Trophoblast cell (in vitro differentiated cells and primary cell): ENCODE results near the gene KCNK3.

ENCODE experiments used
- DNase-seq, 2 donors: peaks; one replicate each; pipeline ENCODE4 v3.0.0-alpha.2; 2016
- H2AFZ ChIP-seq: 2 replicates; pipeline ENCODE4 v1.6.1; 2013; ENCODE audit warnings: low read length, moderate library complexity, mild to moderate bottlenecking; ENCODE audit not compliant: insufficient read depth, poor library complexity
- H2AK5ac ChIP-seq: 2 replicates; pipeline ENCODE4 v1.6.1; 2013; ENCODE audit warnings: mild to moderate bottlenecking, low read length
- H2BK120ac ChIP-seq: 2 replicates; pipeline ENCODE4 v1.6.1; 2013; ENCODE audit warnings: low read length, mild to moderate bottlenecking, moderate library complexity; ENCODE audit not compliant: insufficient read depth, poor library complexity
- H2BK12ac ChIP-seq: 2 replicates; pipeline ENCODE4 v1.6.1; 2013; ENCODE audit warnings: mild to moderate bottlenecking, low read length, moderate library complexity
- H2BK5ac ChIP-seq: 2 replicates; pipeline ENCODE4 v1.6.1; 2013; ENCODE audit warnings: low read length, low read depth, moderate library complexity, mild to moderate bottlenecking; ENCODE audit not compliant: poor library complexity
- H3K14ac ChIP-seq: 2 replicates; pipeline ENCODE4 v1.6.1; 2013; ENCODE audit warnings: mild to moderate bottlenecking, low read length
- H3K18ac ChIP-seq: 2 replicates; pipeline ENCODE4 v1.6.1; 2013; ENCODE audit warnings: mild to moderate bottlenecking, low read length
- H3K23ac ChIP-seq: 2 replicates; pipeline ENCODE4 v1.6.1; 2013; ENCODE audit warnings: low read length
- H3K27ac ChIP-seq: 2 replicates; pipeline ENCODE4 v1.5.1; 2013; ENCODE audit warnings: low read depth, mild to moderate bottlenecking, inconsistent platforms, low read length, moderate library complexity
- H3K27me3 ChIP-seq: 2 replicates; pipeline ENCODE4 v1.6.1; 2013; ENCODE audit warnings: inconsistent platforms, mild to moderate bottlenecking, low read length, moderate library complexity; ENCODE audit not compliant: insufficient read depth
- H3K36me3 ChIP-seq, 2 experiments: 1 replicate in 1 of 2; 2 replicates in 1 of 2; pipeline ENCODE4 v1.6.1; 2013; ENCODE audit warnings: low read length in 2 of 2, mild to moderate bottlenecking in 2 of 2, moderate library complexity in 1 of 2; ENCODE audit not compliant: insufficient read depth in 2 of 2, control insufficient read depth in 1 of 2
- H3K4ac ChIP-seq: 2 replicates; pipeline ENCODE4 v1.6.1; 2013; ENCODE audit warnings: low read depth, mild to moderate bottlenecking, low read length, moderate library complexity
- H3K4me1 ChIP-seq, 2 experiments: 1 replicate in 1 of 2; 2 replicates in 1 of 2; pipeline ENCODE4 v1.6.1; 2013; ENCODE audit warnings: low read length in 2 of 2, mild to moderate bottlenecking in 2 of 2, moderate library complexity in 1 of 2; ENCODE audit not compliant: insufficient read depth in 2 of 2, control insufficient read depth in 1 of 2
- H3K4me2 ChIP-seq: 2 replicates; pipeline ENCODE4 v1.6.1; 2013; ENCODE audit warnings: inconsistent platforms, mild to moderate bottlenecking, low read length, moderate library complexity
- H3K4me3 ChIP-seq: 2 replicates; pipeline ENCODE4 v1.5.1; 2013; ENCODE audit warnings: mild to moderate bottlenecking, low read depth, low read length, inconsistent platforms
- H3K79me1 ChIP-seq: one replicate; pipeline ENCODE4 v1.6.1; 2013; ENCODE audit warnings: low read length
- H3K79me2 ChIP-seq: 2 replicates; pipeline ENCODE4 v1.6.1; 2013; ENCODE audit warnings: low read length, mild to moderate bottlenecking; ENCODE audit not compliant: control insufficient read depth, insufficient read depth, poor library complexity
- H3K9ac ChIP-seq: 2 replicates; pipeline ENCODE4 v1.6.1; 2013; ENCODE audit warnings: mild to moderate bottlenecking, low read length
- H3K9me3 ChIP-seq: 2 replicates; pipeline ENCODE4 v1.6.1; 2013; ENCODE audit warnings: low read depth, mild to moderate bottlenecking, control low read depth, inconsistent platforms, low read length; ENCODE audit not compliant: insufficient read depth
- H4K12ac ChIP-seq: 2 replicates; pipeline ENCODE4 v1.6.1; 2013; ENCODE audit warnings: low read depth, mild to moderate bottlenecking, low read length, moderate library complexity
- H4K8ac ChIP-seq: 2 replicates; pipeline ENCODE4 v1.6.1; 2013; ENCODE audit warnings: low read depth, mild to moderate bottlenecking, low read length, moderate library complexity
- H4K91ac ChIP-seq: one replicate; pipeline ENCODE4 v1.6.1; 2013; ENCODE audit warnings: low read depth, mild to moderate bottlenecking, low read length, moderate library complexity
- WGBS: extraction: QIAGEN DNeasy Blood & Tissue Kit; methylation state at CpG from one replicate; pipeline ENCODE4 v1.1.7; 2013; ENCODE audit warnings: missing lambda C conversion rate; ENCODE audit not compliant: insufficient read length, insufficient coverage; ENCODE audit errors: extremely low coverage; 5-methylcytosine and 5-hydroxymethylcytosine counted together

The KCNK3 gene

DNA sequence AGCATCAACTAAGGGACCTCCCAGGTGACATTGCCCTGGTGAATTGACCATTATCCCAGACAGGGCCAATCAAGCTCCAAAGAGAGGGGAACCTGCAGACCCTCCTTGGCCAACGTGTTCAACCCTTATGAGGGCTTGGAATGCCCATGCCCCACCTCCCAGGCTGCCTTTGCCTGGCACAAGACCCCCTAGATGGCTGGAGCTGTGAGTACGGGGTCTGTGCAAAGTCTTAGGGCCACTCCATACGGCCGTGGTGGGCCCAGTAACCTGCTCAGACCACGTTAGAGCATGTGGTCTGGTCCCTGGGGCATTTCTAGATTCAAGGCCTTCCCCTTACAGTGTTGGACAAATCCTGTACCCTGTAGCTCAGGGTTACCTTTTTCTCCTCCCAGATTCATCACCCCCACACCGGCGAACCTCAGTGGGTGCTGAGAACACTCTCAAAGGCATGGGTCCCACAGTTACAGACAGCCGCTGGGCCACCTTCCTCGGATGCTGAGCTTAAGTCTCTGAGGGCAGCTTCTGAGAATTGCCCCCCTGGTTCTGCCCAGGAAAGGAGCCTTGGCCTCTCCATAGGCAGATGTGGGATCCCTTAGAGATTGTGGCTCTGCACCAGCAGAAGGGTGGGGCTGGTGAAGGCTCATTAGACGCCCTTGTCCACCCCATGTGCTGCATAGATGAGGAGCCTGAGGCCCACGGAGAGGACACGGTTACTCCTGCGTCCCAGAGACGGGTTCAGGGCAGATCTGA is 18.3 kb upstream of the KCNK3 start:
- Histone ChIP-seq H3K14ac (no peak overlapping the region), H3K27me3 (peaks cover 3% of the 10 kb centered on the region), H2AFZ (no peak overlapping the region), H2BK5ac (no peak overlapping the region), H3K18ac (no peak overlapping the region), H2BK12ac (no peak overlapping the region), H3K4me3 (no peak overlapping the region), H3K36me3 (no peaks in the 10 kb centered on the region), H3K27ac (no peak overlapping the region), H3K9me3 (peaks cover 3% of the 10 kb centered on the region), H4K12ac (no peak overlapping the region), H4K91ac (no peak overlapping the region), H2AK5ac (no peak overlapping the region), H3K79me2 (no peaks in the 10 kb centered on the region), H3K4me1 (no peaks in the 10 kb centered on the region), H2BK120ac (no peak overlapping the region), H3K9ac (no peak overlapping the region), H3K23ac (no peak overlapping the region), H4K8ac (no peak overlapping the region), H3K4ac (no peak overlapping the region), H3K79me1 (no peaks in the 10 kb centered on the region), H3K4me2 (no peak overlapping the region)
- no peak for DNase-seq
- WGBS: no CpG with 5 or more reads among the region's 14 CpGs

DNA sequence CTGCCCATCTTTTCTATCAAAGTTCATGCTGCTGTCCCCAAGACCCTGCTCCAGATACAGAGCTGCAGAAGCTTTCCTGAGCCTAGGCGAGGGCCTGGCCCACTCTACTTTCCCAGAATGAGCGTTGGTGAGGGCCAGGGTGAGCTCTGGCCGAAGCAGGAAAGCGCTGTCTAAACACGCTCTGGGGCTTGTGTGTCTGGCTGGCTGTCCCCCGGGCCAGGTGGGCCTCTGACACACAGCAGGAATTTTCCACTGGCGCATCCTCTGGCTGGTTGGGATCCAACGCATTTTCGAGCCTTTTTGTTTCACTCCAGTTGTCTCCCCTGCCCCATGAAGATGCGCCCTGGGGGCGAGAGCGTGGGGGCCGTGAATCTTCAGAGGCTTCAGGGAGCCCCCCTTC is 17.8 kb upstream of the KCNK3 start:
- Histone ChIP-seq H2AK5ac (no peak overlapping the region), H3K4me3 (no peak overlapping the region), H2AFZ (no peak overlapping the region), H4K91ac (no peak overlapping the region), H2BK5ac (no peak overlapping the region), H3K9ac (no peak overlapping the region), H3K18ac (no peak overlapping the region), H3K36me3 (no peaks in the 10 kb centered on the region), H2BK12ac (no peak overlapping the region), H3K4ac (no peak overlapping the region), H3K14ac (no peak overlapping the region), H3K4me1 (no peaks in the 10 kb centered on the region), H3K27me3 (peaks cover 3% of the 10 kb centered on the region), H3K27ac (no peak overlapping the region), H4K8ac (no peak overlapping the region), H2BK120ac (no peak overlapping the region), H3K23ac (no peak overlapping the region), H3K79me1 (no peaks in the 10 kb centered on the region), H4K12ac (no peak overlapping the region), H3K9me3 (peaks cover 3% of the 10 kb centered on the region), H3K4me2 (no peak overlapping the region), H3K79me2 (no peaks in the 10 kb centered on the region)
- no peak for DNase-seq
- no CpG with 5 or more reads among the region's 13 CpGs for WGBS

DNA sequence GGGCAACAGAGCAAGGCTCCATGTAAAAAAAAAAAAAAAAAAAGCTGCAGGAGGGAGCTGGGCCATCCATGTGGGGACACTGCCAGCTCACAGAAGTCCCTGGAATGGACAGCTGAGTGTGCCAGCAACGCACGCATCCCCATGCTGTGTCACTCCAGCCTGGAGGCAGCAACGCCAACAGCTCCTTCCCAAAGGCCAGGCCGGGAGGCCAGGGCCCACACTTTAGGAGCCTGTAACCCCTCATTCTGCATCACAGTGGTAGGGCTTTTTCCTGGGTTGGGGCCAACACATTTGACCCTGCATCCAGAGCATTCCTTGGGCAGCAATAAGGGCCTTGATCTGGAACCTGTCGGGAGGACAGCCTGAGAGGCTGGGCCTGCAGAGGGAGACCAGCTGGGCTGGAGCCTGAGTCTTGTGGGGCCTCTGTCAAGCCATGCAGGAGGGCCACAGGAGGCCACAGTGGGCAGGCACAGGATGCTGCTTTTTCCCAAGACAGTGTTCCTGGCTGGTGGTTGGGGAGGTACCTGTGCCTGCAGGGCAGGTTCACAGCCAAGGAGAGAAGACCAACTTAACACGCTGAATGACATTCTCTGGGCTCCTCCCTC is 16.8 kb upstream of the KCNK3 start:
- Histone ChIP-seq H4K12ac (no peak overlapping the region), H3K18ac (no peak overlapping the region), H3K79me1 (no peaks in the 10 kb centered on the region), H3K4me3 (no peak overlapping the region), H4K91ac (no peak overlapping the region), H3K14ac (no peak overlapping the region), H3K27ac (no peak overlapping the region), H2AFZ (no peak overlapping the region), H3K27me3 (peaks cover 3% of the 10 kb centered on the region), H3K4me2 (no peak overlapping the region), H3K9ac (no peak overlapping the region), H3K23ac (no peak overlapping the region), H3K4me1 (no peaks in the 10 kb centered on the region), H2BK12ac (no peak overlapping the region), H2BK5ac (no peak overlapping the region), H2BK120ac (no peak overlapping the region), H3K4ac (no peak overlapping the region), H3K79me2 (no peaks in the 10 kb centered on the region), H3K36me3 (no peaks in the 10 kb centered on the region), H2AK5ac (no peak overlapping the region), H3K9me3 (peaks cover 3% of the 10 kb centered on the region), H4K8ac (no peak overlapping the region)
- no peak for DNase-seq
- no CpG with 5 or more reads among the region's 6 CpGs for WGBS

DNA sequence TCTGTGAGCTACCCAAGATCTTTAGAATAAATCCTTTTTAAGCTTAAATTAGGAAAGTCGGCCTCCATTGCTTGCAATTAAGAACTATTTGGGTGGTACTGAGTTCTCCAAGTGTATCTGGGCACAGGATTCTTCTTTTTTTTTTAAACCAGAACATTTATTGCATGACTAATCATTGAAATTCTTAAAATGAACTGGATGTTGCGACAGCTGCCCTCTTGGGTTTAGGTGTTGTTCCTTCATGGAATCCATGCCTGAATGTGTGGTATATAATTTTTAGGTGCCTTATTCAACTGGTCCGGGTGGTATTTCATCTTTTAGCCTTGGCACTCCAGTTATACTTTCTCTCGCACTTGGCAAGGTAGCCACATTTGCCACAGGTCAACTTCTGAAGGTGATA is 14.5 kb upstream of the KCNK3 start:
- Histone ChIP-seq H3K79me2 (no peaks in the 10 kb centered on the region), H3K4me3 (no peak overlapping the region), H2BK12ac (no peak overlapping the region), H4K12ac (no peak overlapping the region), H3K79me1 (no peaks in the 10 kb centered on the region), H3K27ac (no peak overlapping the region), H2AFZ (no peak overlapping the region), H3K36me3 (no peaks in the 10 kb centered on the region), H3K4me1 (peaks cover 6 to 7% of the 10 kb centered on the region in 2 experiments), H3K27me3 (peaks cover 3% of the 10 kb centered on the region), H3K9ac (no peak overlapping the region), H3K9me3 (peaks cover 3% of the 10 kb centered on the region), H2BK120ac (no peak overlapping the region), H2AK5ac (no peak overlapping the region), H4K91ac (no peak overlapping the region), H4K8ac (no peak overlapping the region), H3K23ac (no peak overlapping the region), H3K4ac (no peak overlapping the region), H2BK5ac (no peak overlapping the region), H3K14ac (no peak overlapping the region), H3K4me2 (no peak overlapping the region), H3K18ac (no peak overlapping the region)
- DNase-seq: peak in 1 of 2 donors; percentile 19
- WGBS: no CpG with 5 or more reads among the region's 4 CpGs
